Measurements from ENCODE around the gene C17orf107. TPM values are rescaled to one million over a fixed set of nuclear protein-coding genes. Genes with fewer than 3 reads are reported as not detected.
"Not testable (repeated sequence)": the region's sequence is repeated elsewhere in the genome, so short reads cannot be mapped to it uniquely, and the experiment has no call there.

The C17orf107 gene
- total RNA-seq, 2 experiments from 2014 or later: 0.76 to 0.79 TPM

GRCh38 chr17:4856937-4857314 is 42.4 kb upstream of the C17orf107 start:
- DNase-seq (ENCODE audit: low spot score): no peak
- H3K9me3 ChIP-seq (ENCODE audit: low read length): no peaks in the 10 kb centered on the region
- H3K4me2 ChIP-seq (ENCODE audit: low read length): no peak overlapping the region
- peaks cover 3% of the 10 kb centered on the region for H3K4me1 ChIP-seq (ENCODE audit: insufficient read depth, low read length, poor library complexity, severe bottlenecking)
- TF ChIP-seq CTCF (conservative IDR thresholded peaks at IDR 0.05; ENCODE audit: low read length): no peak
- H3K9me2 ChIP-seq (ENCODE audit: insufficient read depth, low read length): no peaks in the 10 kb centered on the region
- peaks cover 9% of the 10 kb centered on the region for H3K36me3 ChIP-seq (ENCODE audit: insufficient read depth, low read length)
- no peak overlapping the region for H2AFZ ChIP-seq (ENCODE audit: low read length)
- H3K27ac ChIP-seq (ENCODE audit: low read depth, low read length, poor library complexity, severe bottlenecking): no peak overlapping the region
- H3K4me3 ChIP-seq (ENCODE audit: low read depth, low read length, poor library complexity, severe bottlenecking): no peak overlapping the region
- intact Hi-C loops (cut with micrococcal nuclease; ENCODE audit: unreplicated experiment): no loop called here
- no peaks in the 10 kb centered on the region for H4K20me1 ChIP-seq (ENCODE audit: insufficient read depth, low read length)
- BruUV-seq (replicated peaks): no TSS peak
- no peaks in the 10 kb centered on the region for H3K79me2 ChIP-seq (ENCODE audit: insufficient read depth, low read depth, low read length)
- ChIA-PET CTCF (ENCODE audit: unreplicated experiment) (interaction anchor here (0.6 kb wide), 1 partner anchor 24 kb away, joined by 3 read pairs; no protein-coding TSS in a partner anchor), POLR2A (no interaction called here)

- POLR2A ChIA-PET: interaction anchor here (0.7 kb wide), 1 partner anchor 423 kb away, joined by 5 read pairs; no protein-coding TSS in a partner anchor
- CTCF ChIA-PET (ENCODE audit: unreplicated experiment): interaction anchor here (0.6 kb wide), 1 partner anchor 23 kb away, joined by 3 read pairs; no protein-coding TSS in a partner anchor
- H3K36me3 ChIP-seq (ENCODE audit: insufficient read depth, low read length); H2AFZ ChIP-seq (ENCODE audit: low read length); H4K20me1 ChIP-seq (ENCODE audit: insufficient read depth, low read length); H3K4me3 ChIP-seq (ENCODE audit: low read depth, low read length, poor library complexity, severe bottlenecking); H3K9me2 ChIP-seq (ENCODE audit: insufficient read depth, low read length); H3K79me2 ChIP-seq (ENCODE audit: insufficient read depth, low read depth, low read length); H3K4me2 ChIP-seq (ENCODE audit: low read length); H3K9me3 ChIP-seq (ENCODE audit: low read length); H3K27ac ChIP-seq (ENCODE audit: low read depth, low read length, poor library complexity, severe bottlenecking); intact Hi-C loops (cut with micrococcal nuclease; ENCODE audit: unreplicated experiment); DNase-seq (ENCODE audit: low spot score); H3K4me1 ChIP-seq (ENCODE audit: insufficient read depth, low read length, poor library complexity, severe bottlenecking); BruUV-seq (replicated peaks): not testable (repeated sequence)
Measured at GRCh38 chr17:4857347-4857746, 42.0 kb upstream of the C17orf107 start.

- BruUV-seq (replicated peaks): no TSS peak
- no peaks in the 10 kb centered on the region for H3K9me3 ChIP-seq (ENCODE audit: low read length)
- DNase-seq (ENCODE audit: low spot score): no peak
- no peak overlapping the region for H3K27ac ChIP-seq (ENCODE audit: low read depth, low read length, poor library complexity, severe bottlenecking)
- H3K4me2 ChIP-seq (ENCODE audit: low read length): no peak overlapping the region
- intact Hi-C loops (cut with micrococcal nuclease; ENCODE audit: unreplicated experiment): no loop called here
- ChIA-PET CTCF (ENCODE audit: unreplicated experiment) (interaction anchor here (0.6 kb wide), 1 partner anchor 50 kb away, joined by 4 read pairs; no protein-coding TSS in a partner anchor), POLR2A (interaction anchor here (0.6 to 0.7 kb wide), 2 partner anchors 71 to 651 kb away, joined by 3 read pairs; no protein-coding TSS in a partner anchor)
- no peaks in the 10 kb centered on the region for H4K20me1 ChIP-seq (ENCODE audit: insufficient read depth, low read length)
- H2AFZ ChIP-seq (ENCODE audit: low read length): no peak overlapping the region
- no peaks in the 10 kb centered on the region for H3K9me2 ChIP-seq (ENCODE audit: insufficient read depth, low read length)
- no peak for TF ChIP-seq CTCF (conservative IDR thresholded peaks at IDR 0.05; ENCODE audit: low read length)
- no peak for TF ChIP-seq EZH2phosphoT487 (IDR thresholded peaks at IDR 0.05; ENCODE audit: borderline replicate concordance, low read depth, low read length)
- H3K4me3 ChIP-seq (ENCODE audit: low read depth, low read length, poor library complexity, severe bottlenecking): no peak overlapping the region
- H3K4me1 ChIP-seq (ENCODE audit: insufficient read depth, low read length, poor library complexity, severe bottlenecking): peaks cover 3% of the 10 kb centered on the region
- H3K36me3 ChIP-seq (ENCODE audit: insufficient read depth, low read length): peaks cover 3% of the 10 kb centered on the region; the same call in 1 of the 2 replicates
- no peaks in the 10 kb centered on the region for H3K79me2 ChIP-seq (ENCODE audit: insufficient read depth, low read depth, low read length)
Measured at GRCh38 chr17:4858068-4858881, 41.1 kb upstream of the C17orf107 start.

Measured in OCI-LY7 (cell line).